Stimulated activated CD8-positive, alpha-beta memory T cell treated with anti-CD3 and anti-CD28 coated beads, Interleukin-12 subunit alpha, Interleukin-12 subunit beta, amount 100 ng/mL, for 24 hours (primary cell): ENCODE measurements around the gene CDC123.
"Not testable (repeated sequence)": the region's sequence is repeated elsewhere in the genome, so short reads cannot be mapped to it uniquely, and the experiment has no call there.

Experiments used
- DNase-seq: peaks from one replicate; pipeline ENCODE4 v3.0.0-alpha.2; 2020; ENCODE audit errors: extremely low read depth

Gene CDC123

GRCh38 chr10:12195603-12196506 lies at the start of gene CDC123, which contains the start of gene NUDT5:
Gene CDC123 (plus strand): TSS chr10:12196188. CDS start chr10:12196246, 58 bp downstream.
Gene NUDT5 (minus strand): TSS chr10:12195891. CDS start chr10:12186291, 9,600 bp downstream.
- peak; percentile 55 for DNase-seq

- DNase-seq = no peak
Observed at GRCh38 chr10:12150163-12150562, 45.8 kb upstream of the CDC123 start.

GRCh38 chr10:12154516-12154915 lies 41.5 kb upstream of the CDC123 start:
- DNase-seq = no peak

GRCh38 chr10:12156367-12157123 lies 39.4 kb upstream of the CDC123 start:
- no peak for DNase-seq

- DNase-seq = no peak
Observed at GRCh38 chr10:12158111-12158510, 37.9 kb upstream of the CDC123 start.

GRCh38 chr10:12160664-12161063 lies 35.3 kb upstream of the CDC123 start:
- no peak for DNase-seq

GRCh38 chr10:12162927-12163326 lies 33.1 kb upstream of the CDC123 start:
- no peak for DNase-seq

GRCh38 chr10:12164085-12164484 lies 31.9 kb upstream of the CDC123 start:
- no peak for DNase-seq

- DNase-seq = no peak
Observed at GRCh38 chr10:12165036-12165435, 31.0 kb upstream of the CDC123 start.

GRCh38 chr10:12165999-12166775 lies 29.8 kb upstream of the CDC123 start:
- no peak for DNase-seq

- DNase-seq = not testable (repeated sequence)
Observed at GRCh38 chr10:12171512-12171911, 24.5 kb upstream of the CDC123 start.

GRCh38 chr10:12177642-12178041 lies 18.3 kb upstream of the CDC123 start:
- DNase-seq = no peak

GRCh38 chr10:12179606-12180170 lies 16.3 kb upstream of the CDC123 start:
- no peak for DNase-seq

GRCh38 chr10:12180221-12180974 lies 15.6 kb upstream of the CDC123 start:
- no peak for DNase-seq

GRCh38 chr10:12181065-12181775 lies 14.8 kb upstream of the CDC123 start:
- peak; percentile 42 for DNase-seq

GRCh38 chr10:12184165-12184564 lies 11.8 kb upstream of the CDC123 start:
- no peak for DNase-seq

GRCh38 chr10:12186323-12186722 lies 9.7 kb upstream of the CDC123 start:
- no peak for DNase-seq

- DNase-seq = no peak
Observed at GRCh38 chr10:12187321-12187905, 8.6 kb upstream of the CDC123 start.

- no peak for DNase-seq
Observed at GRCh38 chr10:12188656-12189055, 7.3 kb upstream of the CDC123 start.

GRCh38 chr10:12189426-12189825 lies 6.6 kb upstream of the CDC123 start:
- no peak for DNase-seq
